ENCODE measurements around the gene MAP4K3. TPM values are rescaled to one million over a fixed set of nuclear protein-coding genes. Genes with fewer than 3 reads are reported as not detected.

The MAP4K3 gene
- total RNA-seq, 1 experiment from 2014 or later, result 26.6 TPM

DNA sequence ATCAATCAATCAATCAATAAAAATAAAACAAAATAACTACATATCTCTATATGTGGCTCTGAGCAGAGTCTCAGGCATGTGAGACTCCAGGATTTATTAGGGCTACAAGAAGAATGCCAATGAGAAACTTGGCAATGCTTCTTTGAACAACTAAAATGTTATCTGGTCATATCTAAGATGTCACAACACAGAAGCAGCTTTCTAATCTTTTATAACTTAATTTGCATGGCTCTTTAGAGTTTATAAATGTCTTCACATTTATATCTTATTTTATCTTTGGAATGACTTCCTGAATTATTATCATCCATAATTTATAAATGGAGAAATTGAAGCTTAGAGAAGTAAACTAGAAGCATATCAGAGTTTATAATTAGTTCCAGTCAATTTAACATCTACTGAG, 14.9 kb upstream of the MAP4K3 start:
- in situ Hi-C loops (cut with HindIII; ENCODE audit: low pct_unique_long_range_greater_than_20kb, low sequenced_read_pairs) (no loop called here), intact Hi-C loops (cut with micrococcal nuclease; ENCODE audit: unreplicated experiment) (no loop called here)
- TF ChIP-seq TCF7L2 (IDR thresholded peaks at IDR 0.05; ENCODE audit: low read depth, low read length) (no peak), SIN3A (IDR thresholded peaks at IDR 0.05; ENCODE audit: borderline replicate concordance, insufficient read depth, low read depth, low read length) (no peak), CTCF (IDR thresholded peaks at IDR 0.05) (no peak), POLR2AphosphoS5 (IDR thresholded peaks at IDR 0.05; ENCODE audit: low read depth, low read length) (no peak)
- TF ChIP-seq, protein P1, sequence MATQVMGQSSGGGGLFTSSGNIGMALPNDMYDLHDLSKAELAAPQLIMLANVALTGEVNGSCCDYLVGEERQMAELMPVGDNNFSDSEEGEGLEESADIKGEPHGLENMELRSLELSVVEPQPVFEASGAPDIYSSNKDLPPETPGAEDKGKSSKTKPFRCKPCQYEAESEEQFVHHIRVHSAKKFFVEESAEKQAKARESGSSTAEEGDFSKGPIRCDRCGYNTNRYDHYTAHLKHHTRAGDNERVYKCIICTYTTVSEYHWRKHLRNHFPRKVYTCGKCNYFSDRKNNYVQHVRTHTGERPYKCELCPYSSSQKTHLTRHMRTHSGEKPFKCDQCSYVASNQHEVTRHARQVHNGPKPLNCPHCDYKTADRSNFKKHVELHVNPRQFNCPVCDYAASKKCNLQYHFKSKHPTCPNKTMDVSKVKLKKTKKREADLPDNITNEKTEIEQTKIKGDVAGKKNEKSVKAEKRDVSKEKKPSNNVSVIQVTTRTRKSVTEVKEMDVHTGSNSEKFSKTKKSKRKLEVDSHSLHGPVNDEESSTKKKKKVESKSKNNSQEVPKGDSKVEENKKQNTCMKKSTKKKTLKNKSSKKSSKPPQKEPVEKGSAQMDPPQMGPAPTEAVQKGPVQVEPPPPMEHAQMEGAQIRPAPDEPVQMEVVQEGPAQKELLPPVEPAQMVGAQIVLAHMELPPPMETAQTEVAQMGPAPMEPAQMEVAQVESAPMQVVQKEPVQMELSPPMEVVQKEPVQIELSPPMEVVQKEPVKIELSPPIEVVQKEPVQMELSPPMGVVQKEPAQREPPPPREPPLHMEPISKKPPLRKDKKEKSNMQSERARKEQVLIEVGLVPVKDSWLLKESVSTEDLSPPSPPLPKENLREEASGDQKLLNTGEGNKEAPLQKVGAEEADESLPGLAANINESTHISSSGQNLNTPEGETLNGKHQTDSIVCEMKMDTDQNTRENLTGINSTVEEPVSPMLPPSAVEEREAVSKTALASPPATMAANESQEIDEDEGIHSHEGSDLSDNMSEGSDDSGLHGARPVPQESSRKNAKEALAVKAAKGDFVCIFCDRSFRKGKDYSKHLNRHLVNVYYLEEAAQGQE (IDR thresholded peaks at IDR 0.05; ENCODE audit: insufficient read depth in 1 of 2, low read depth in 2 of 2, low read length in 1 of 2), result no peak
- no peak for ATAC-seq
- Histone ChIP-seq H3K4me1 (ENCODE audit: control insufficient read depth, insufficient read depth, low read length) (no peaks in the 10 kb centered on the region), H3K9me3 (ENCODE audit: control insufficient read depth, insufficient read depth, low read depth, low read length) (no peaks in the 10 kb centered on the region), H3K4me3 (ENCODE audit: low read depth in 2 of 2, low read length in 2 of 2) (no peak overlapping the region), H3K27ac (ENCODE audit: low read length) (no peak overlapping the region), H3K27me3 (ENCODE audit: control insufficient read depth, insufficient read depth, low read length) (no peaks in the 10 kb centered on the region), H3K36me3 (ENCODE audit: control insufficient read depth, insufficient read depth, low read length) (no peaks in the 10 kb centered on the region)
- POLR2A ChIA-PET, result no interaction called here
- DNase-seq (ENCODE audit: low read depth, low spot score), result no peak
- BruUV-seq (replicated peaks), result no TSS peak
- CTCF ChIA-PET, result no interaction called here

DNA sequence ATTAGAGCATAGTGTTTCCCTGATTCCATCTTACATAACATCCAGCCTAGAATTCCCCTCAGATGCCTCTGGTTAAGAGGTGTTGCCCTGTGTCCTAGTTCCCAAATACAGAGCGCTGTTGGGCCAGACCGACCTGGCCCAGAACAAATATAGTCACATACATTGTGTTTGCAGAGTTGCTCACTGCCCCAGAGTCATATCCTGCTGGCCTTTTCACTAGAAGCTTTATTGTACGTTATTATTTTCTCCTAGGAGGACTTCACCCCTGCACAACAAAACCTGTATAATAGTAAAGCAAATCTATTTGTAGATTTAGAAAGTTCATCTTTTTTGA, 11.1 kb upstream of the MAP4K3 start:
- POLR2A ChIA-PET, result no interaction called here
- Histone ChIP-seq H3K4me1 (ENCODE audit: control insufficient read depth, insufficient read depth, low read length) (no peaks in the 10 kb centered on the region), H3K27ac (ENCODE audit: low read length) (no peak overlapping the region), H3K4me3 (ENCODE audit: low read depth in 2 of 2, low read length in 2 of 2) (no peak overlapping the region), H3K36me3 (ENCODE audit: control insufficient read depth, insufficient read depth, low read length) (no peaks in the 10 kb centered on the region), H3K27me3 (ENCODE audit: control insufficient read depth, insufficient read depth, low read length) (no peaks in the 10 kb centered on the region), H3K9me3 (ENCODE audit: control insufficient read depth, insufficient read depth, low read depth, low read length) (no peaks in the 10 kb centered on the region)
- intact Hi-C loops (cut with micrococcal nuclease; ENCODE audit: unreplicated experiment), result no loop called here
- BruUV-seq (replicated peaks), result no TSS peak
- TF ChIP-seq, protein P1 (IDR thresholded peaks at IDR 0.05; ENCODE audit: insufficient read depth in 1 of 2, low read depth in 2 of 2, low read length in 1 of 2), result no peak
- TF ChIP-seq TCF7L2 (IDR thresholded peaks at IDR 0.05; ENCODE audit: low read depth, low read length) (no peak), CTCF (IDR thresholded peaks at IDR 0.05) (no peak), POLR2AphosphoS5 (IDR thresholded peaks at IDR 0.05; ENCODE audit: low read depth, low read length) (no peak)
- ATAC-seq, result peak; percentile 93
- DNase-seq (ENCODE audit: low read depth, low spot score), result no peak
- CTCF ChIA-PET, result no interaction called here
- in situ Hi-C loops (cut with HindIII; ENCODE audit: low pct_unique_long_range_greater_than_20kb, low sequenced_read_pairs), result no loop called here

Measured in Panc1 (cell line).